GM18867 (cell line): ENCODE results near the gene LAMTOR5.

Experiments used
- ATAC-seq: cut with Tn5 transposase; IDR thresholded peaks from one replicate; pipeline ENCODE4 v1.9.1; 2021; ENCODE audit warnings: mild to moderate bottlenecking, moderate library complexity; ENCODE audit not compliant: unreplicated experiment

LAMTOR5 gene

DNA sequence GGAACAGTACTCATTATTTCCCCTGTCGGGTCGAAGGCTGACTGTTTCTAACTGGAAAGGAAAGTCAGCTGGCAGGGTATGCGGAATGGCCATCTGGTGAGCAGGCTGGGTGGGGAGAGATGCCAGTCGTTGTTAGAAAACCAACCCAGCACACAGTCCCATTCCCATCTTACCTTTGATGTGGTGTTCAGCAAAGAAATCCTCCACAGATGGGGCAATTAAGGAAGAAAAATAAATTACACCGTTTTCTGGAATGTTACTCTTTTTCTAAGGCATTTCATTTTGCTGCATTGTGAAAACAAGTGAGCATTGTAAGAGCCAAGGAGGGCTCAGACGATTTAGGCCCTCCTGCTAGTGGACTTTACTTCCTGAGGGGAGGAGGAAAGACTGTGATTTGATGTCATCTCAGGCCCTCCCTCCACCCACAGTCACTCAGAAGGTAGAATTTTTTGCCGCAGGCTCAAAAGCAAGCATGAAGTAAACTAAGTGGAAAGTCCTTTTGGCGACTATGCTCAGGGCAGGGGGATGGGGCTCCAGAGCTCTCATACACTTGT lies 16.7 kb downstream of the LAMTOR5 start, which contains the start of gene SLC16A4:
TSS of gene SLC16A4 (minus strand) at position 335 of the 554 bp plus-strand sequence. CDS start 1,703 bp downstream, outside the sequence.
- no peak for ATAC-seq

DNA sequence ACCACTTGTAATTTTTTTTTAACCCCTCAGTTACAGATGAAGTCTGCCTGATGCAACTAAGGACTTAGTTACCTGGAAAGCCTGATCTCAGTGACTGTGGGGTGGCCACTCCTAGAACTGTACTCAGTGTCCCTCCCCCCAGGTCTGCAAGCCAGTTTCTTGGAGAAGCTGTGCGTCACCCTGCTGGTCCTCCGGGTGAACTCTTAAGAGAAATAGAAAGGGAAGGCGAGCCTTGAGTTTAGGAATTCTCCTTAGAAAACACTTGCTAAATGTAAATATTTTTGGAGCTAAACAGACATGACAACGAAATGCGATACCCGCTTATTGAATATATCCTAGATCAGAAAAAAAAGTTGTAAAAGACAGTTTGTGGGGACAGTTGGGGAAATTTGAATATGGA lies 17.4 kb downstream of the LAMTOR5 start:
- no peak for ATAC-seq

DNA sequence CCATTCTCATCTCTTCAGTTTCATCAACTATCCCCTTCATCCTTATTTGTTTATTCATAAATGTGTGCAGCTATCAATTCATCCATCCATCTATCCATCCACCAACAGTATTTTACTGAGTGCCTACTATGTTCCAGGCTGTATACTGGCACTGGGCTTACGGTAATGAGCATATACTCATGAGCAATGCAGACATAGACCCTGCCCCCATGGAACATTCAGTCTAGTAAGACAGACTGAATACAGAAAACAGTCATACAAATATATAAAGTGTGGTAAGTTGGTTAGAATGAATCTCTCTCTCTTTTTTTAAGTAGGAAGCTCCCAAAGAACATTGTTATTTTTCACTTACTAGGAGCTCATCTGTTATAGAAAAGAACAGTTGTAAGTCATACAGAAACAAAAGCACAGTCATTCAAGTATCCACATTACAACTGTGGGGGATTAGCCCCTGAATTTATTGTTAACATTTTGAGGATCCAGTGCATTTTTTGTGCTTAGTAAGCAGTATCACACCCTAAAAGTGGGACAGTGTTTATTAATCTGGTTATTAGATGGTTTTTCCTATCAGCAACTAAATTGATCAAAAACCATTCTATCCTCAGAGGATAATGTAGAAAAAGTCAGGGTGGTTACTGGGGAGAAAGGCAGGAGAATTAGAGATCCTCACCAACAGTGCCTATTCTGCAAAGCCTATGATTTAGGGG lies 20.3 kb downstream of the LAMTOR5 start:
- no peak for ATAC-seq

DNA sequence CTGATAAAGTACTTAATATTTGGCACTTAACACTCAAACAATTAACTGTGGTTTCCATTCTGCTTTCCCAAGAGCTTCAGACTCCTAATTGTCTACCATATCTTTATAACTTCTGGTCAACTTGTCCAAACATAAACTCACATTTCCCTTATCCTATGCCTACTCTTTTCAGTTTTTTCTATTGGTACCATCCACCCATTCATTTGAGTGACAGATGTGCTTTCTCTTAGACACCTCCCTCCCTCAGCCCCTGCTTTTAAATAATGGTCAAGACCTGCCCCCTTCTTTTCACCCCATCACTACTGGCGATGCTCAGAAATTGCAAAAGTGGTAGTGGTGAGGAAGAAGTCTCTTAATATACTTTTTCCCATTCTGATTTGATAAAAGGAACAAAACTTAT lies 22.1 kb downstream of the LAMTOR5 start:
- no peak for ATAC-seq

DNA sequence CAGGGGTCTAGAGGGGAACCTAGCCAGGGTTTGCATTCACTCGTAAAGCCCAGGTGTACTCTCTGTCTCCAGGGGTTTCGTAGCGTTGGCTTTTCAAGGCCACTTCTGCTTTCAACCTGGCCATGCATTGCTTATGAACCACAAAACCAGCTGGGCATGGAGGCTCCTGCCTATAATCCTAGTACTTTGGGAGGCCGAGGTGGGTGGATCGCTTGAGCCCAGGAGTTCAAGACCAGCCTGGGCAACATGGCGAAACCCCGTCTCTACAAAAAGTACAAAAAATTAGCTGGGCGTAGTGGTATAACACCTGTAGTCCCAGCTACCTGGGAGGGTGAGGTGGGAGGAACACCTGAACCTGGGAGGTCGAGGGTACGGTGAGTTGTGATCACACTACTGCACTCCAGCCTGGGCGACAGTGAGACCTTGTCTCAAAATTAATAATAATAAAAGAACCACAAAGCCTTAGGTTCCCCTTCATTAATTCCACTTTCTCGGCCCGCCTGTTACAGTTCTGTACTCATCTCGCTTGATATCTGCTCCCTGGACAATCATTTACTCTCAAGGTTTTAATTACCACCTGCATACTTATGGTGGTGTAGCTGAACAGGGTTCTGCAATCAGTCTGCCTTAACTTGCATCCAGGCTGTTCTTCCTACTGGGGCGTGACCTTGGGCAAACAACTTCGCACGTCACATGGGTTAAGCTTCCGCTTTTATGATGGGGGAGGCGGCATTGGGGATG lies 22.7 kb downstream of the LAMTOR5 start:
- ATAC-seq = peak; percentile 71

DNA sequence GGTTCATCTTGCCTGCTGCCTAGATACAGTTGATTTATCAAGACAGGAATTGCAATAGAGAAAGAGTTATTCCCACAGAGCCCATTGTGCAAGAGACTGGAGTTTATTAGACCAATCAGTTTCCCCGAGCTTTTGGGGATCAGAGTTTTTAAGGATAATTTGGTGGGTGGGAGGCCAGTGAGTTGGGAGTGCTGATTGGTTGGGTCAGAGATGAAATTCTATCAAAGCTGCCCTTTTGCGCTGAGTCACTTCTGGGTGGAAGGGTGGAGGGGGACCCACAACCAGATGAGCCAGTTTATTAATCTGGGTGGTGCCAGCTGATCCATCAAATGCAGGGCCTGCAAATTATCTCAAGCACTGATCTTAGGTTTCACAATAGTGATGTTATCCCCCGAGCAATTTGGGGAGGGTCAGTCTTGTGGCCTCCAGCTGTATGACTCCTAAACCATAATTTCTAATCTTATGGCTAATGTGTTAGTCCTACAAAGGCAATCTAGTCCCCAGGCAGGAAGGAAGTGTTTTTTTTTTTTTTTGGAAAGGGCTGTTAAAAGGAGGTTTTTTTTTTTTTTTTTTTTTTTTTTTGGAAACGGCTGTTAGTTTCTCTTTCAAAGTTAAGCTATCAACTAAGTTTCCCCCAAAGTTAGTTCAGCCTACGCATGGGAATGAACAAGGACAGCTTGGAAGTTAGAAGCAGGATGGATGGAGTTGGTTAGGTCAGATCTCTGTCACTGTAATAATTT lies 24.1 kb downstream of the LAMTOR5 start:
- ATAC-seq = no peak

DNA sequence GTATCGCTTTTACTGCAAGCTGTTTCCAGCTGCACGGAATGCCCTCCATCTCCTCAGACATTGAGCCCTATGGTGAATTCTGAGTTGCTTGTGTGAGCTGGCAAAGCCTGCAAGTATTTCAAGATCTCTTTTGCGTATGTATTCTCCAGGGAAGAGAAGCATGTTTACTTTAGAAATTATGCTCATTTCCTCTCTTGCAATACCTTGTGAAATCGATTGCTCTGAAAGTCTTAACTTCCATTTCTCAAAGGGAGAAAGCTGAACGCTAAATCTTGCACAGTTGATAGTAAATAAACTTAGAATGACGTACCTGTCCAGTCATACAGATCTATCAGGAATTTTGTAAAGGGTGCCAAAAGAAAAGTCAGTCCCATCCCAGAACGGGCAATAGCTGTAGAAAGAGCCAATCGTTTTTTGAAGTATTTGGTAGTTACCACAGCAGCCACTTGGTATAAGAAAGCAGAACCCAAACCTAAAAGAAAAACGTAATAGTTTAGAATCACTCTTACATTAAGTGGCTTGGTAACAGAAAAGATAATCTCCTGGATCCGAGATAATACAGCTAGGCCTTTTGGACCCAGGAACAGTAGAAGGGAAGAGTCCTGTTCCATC lies 26.7 kb downstream of the LAMTOR5 start:
- ATAC-seq = no peak

DNA sequence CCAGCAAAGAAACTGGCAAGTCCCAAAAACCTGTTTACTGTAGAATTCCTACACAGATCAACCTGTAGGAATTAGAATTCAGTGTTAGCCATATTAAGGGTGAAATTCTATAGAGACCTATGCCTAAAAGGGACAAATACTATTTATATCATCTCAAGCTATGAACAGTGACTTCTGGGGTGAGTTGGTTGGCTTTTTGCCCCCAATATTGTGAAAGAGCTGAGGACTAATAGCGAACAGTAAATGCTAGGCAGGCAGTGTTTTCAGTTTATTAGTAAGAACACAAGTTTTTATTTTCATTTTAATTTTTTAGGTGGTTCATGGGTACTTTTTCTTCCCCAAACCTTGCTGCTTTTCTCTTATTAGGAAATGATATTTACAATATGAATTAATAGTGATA lies 32.0 kb downstream of the LAMTOR5 start:
- no peak for ATAC-seq

DNA sequence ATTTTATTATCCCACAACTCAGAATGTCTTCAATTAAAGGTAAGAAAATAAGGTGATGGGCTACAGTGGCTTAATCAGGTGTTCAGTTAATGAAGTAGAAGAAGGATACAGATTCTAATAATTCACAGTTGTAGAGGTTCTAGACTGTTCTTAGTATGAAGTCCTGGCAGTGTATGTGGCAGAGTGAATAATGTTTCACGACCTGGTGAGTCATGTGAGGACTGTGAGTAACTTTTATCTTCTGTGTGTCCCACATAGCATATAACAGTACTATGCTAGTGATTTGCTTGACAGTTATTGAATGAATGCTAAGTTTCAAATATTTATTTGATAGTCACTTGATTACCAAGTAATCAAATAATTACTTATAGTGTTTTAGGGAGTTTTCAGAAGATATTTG lies 36.7 kb downstream of the LAMTOR5 start:
- no peak for ATAC-seq

DNA sequence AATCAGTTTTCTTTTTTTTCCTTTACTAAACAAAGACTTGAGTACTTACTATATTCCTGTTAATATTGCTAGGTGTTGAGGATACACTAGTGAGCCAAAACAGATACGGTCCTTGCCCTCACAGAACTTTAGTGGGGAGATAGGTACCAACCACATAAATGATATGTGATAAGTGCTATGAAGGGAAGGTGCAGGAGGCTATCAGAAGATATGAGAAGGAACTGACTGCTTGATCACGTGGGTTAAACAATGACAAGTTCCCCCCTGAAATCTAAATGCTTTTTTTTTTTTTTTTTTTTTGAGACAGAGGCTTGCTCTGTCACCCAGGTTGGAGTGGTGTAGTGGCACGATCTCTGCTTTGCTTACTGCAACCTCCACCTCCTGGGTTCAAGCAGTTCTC lies 43.3 kb downstream of the LAMTOR5 start:
- ATAC-seq = no peak

DNA sequence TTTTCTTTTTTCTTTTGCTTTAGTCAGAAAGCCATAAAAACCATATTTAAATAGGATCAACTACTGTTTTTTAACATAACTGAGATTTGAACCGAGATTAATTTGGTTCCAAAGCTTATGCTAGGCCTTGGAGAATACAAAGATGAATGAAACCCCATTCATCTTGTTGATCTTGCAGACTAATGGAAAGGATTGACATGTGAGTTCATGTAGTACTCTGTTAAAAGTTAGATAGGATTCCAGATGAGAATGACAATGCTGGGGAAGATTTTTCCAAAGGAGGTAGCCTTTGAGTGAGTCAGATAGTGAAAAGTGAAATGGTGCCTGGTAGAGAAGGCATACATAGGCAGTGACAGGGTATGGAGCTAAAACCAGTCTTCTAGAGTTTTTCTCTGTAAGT lies 45.6 kb downstream of the LAMTOR5 start:
- no peak for ATAC-seq

DNA sequence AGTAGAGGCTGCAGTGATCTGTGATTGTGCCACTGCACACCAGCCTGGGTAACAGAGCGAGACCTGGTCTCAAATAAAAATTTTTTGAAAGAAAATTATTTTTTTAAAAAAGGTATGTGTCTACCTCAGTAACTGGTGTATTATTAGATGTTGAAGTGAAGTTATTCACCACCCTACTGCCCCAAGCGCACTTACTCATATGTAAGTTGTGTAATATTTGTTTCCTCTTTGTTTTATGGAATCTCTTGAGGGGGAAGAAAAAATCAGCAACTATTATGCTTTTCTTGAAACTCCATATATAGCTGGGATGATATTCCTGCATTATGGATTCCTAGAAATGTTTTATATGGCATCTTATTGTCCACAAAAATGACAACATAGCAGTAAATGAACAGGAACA lies 47.1 kb downstream of the LAMTOR5 start:
- no peak for ATAC-seq

DNA sequence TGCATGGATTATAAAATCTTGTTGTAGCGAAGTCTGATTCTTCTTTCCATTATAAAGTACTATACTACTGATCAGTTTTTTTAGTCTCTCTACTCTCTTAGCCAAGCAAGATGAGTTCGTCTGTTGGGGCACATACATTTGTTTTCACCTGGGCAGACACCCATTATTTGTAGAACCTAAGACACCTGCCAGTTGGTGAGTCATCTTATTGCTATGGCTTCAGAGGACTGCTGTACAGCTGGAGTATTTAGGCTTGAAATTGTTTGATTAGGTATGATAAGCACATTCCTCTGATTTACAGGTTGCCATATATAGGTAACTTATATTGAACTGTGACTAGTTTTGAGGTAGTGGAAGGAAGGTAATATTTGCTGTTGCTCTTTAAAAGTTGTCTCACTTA lies 51.1 kb downstream of the LAMTOR5 start:
- ATAC-seq = no peak

DNA sequence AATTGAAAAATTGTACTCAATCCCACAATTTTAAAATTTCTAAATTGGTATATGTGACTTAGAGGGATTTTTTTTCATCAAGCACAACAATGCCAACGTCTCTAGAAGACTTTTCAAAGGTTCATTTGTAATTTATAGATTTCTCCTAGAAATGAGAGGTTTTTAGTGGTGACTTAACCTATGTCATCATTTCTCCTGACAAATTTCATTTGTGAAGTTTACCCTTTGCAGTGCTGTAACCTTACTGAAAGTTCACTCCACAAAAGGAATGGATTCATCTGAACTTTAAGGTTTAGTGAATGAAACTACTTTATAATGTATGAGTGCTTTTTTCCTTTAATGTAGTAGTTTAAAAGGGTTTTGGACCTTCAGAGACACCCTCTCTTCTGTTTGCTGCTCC lies 52.2 kb downstream of the LAMTOR5 start:
- no peak for ATAC-seq
